Neural cell (in vitro differentiated cells): ENCODE measurements around the gene PPP3R2.

ENCODE experiments used
- EP300 ChIP-seq: fragments of 450-650 bp; conservative IDR thresholded peaks from 2 replicates; pipeline ENCODE4 v1.6.1; 2014; ENCODE audit warnings: antibody characterized with exemption, mild to moderate bottlenecking, moderate library complexity; ENCODE audit not compliant: poor library complexity, severe bottlenecking
- EZH2 ChIP-seq: fragments of 200-600, 300-800 bp; shearing (Covaris generic), sonication (generic); IDR thresholded peaks from 2 replicates; pipeline ENCODE4 v1.6.1; 2014; ENCODE audit warnings: antibody characterized with exemption, low read length, borderline replicate concordance, mild to moderate bottlenecking; ENCODE audit not compliant: insufficient read depth, poor library complexity, severe bottlenecking
- REST ChIP-seq: IDR thresholded peaks from 2 replicates; pipeline ENCODE4 v1.6.1; 2012; ENCODE audit warnings: borderline replicate concordance
- SMC3 ChIP-seq: fragments of 450-650 bp; conservative IDR thresholded peaks from 2 replicates; pipeline ENCODE4 v1.6.1; 2014; ENCODE audit warnings: antibody characterized with exemption, mild to moderate bottlenecking, moderate library complexity; ENCODE audit not compliant: poor library complexity
- TAF1 ChIP-seq: IDR thresholded peaks from 2 replicates; pipeline ENCODE4 v1.6.1; 2012; ENCODE audit warnings: low read depth
- TF ChIP-seq, protein P1 (sequence below): fragments of 450-650 bp; IDR thresholded peaks from 2 replicates; pipeline ENCODE4 v1.5.1; 2014; ENCODE audit warnings: antibody characterized with exemption, mild to moderate bottlenecking, moderate library complexity; ENCODE audit not compliant: poor library complexity, severe bottlenecking

DNA sequence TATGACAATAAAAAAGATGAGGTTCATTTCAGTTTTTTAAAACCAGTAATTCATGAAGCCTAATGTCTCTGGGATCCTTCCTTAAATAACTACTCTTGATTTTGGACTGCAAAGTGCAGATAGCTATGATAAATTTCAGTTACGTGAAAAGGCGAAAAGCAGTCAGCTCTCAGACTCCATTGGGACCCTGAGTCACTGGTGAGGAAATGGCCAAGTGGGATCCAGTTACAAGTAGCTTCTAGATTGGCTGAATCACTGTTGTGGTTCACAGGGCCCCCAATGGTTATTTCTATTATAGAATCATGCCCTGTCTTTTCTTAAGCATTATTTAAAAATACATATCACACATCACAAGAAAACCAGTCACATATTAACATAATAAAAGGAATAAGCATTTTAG lies 31.1 kb upstream of the PPP3R2 start:
- TF ChIP-seq, protein P1, sequence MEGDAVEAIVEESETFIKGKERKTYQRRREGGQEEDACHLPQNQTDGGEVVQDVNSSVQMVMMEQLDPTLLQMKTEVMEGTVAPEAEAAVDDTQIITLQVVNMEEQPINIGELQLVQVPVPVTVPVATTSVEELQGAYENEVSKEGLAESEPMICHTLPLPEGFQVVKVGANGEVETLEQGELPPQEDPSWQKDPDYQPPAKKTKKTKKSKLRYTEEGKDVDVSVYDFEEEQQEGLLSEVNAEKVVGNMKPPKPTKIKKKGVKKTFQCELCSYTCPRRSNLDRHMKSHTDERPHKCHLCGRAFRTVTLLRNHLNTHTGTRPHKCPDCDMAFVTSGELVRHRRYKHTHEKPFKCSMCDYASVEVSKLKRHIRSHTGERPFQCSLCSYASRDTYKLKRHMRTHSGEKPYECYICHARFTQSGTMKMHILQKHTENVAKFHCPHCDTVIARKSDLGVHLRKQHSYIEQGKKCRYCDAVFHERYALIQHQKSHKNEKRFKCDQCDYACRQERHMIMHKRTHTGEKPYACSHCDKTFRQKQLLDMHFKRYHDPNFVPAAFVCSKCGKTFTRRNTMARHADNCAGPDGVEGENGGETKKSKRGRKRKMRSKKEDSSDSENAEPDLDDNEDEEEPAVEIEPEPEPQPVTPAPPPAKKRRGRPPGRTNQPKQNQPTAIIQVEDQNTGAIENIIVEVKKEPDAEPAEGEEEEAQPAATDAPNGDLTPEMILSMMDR = no peak
- TF ChIP-seq EP300 (no peak), REST (no peak), EZH2 (no peak), SMC3 (no peak), TAF1 (no peak)
